Endothelial cell of hepatic sinusoid (primary cell): ENCODE measurements around the gene CYSRT1.
"Not testable (repeated sequence)": the region's sequence is repeated elsewhere in the genome, so short reads cannot be mapped to it uniquely, and the experiment has no call there.

Experiments
- in situ Hi-C: cut with HindIII; loops from 2 replicates; pipeline ENCODE4 v1.10.0; 2017; ENCODE audit warnings: low sequenced_read_pairs

The CYSRT1 gene

GRCh38 chr9:137245450-137246421 is 20.8 kb downstream of the CYSRT1 start:
- in situ Hi-C loops: no loop called here

- in situ Hi-C loops: no loop called here
Observed at GRCh38 chr9:137247135-137247915, 22.4 kb downstream of the CYSRT1 start.

GRCh38 chr9:137247916-137248175 is 22.9 kb downstream of the CYSRT1 start:
- in situ Hi-C loops: no loop called here

GRCh38 chr9:137250329-137251193 is 25.6 kb downstream of the CYSRT1 start:
- in situ Hi-C loops: no loop called here

GRCh38 chr9:137251194-137251461 is 26.2 kb downstream of the CYSRT1 start, which contains the start of gene STPG3:
Gene STPG3, plus strand, starts transcription at chr9:137251286. Its CDS starts 1 bp downstream, at chr9:137251287.
- in situ Hi-C loops: no loop called here

- in situ Hi-C loops: no loop called here
Observed at GRCh38 chr9:137251490-137252268, 26.7 kb downstream of the CYSRT1 start.

GRCh38 chr9:137252555-137253506 is 27.9 kb downstream of the CYSRT1 start:
- in situ Hi-C loops: no loop called here

GRCh38 chr9:137253717-137254623 is 29.0 kb downstream of the CYSRT1 start:
- in situ Hi-C loops: no loop called here

- in situ Hi-C loops: no loop called here
Observed at GRCh38 chr9:137254624-137255447, 29.9 kb downstream of the CYSRT1 start, which contains the start of gene NELFB. Gene NELFB, plus strand, starts transcription at chr9:137255327.

- in situ Hi-C loops: no loop called here
Observed at GRCh38 chr9:137255448-137256114, 30.6 kb downstream of the CYSRT1 start.

GRCh38 chr9:137256362-137256761 is 31.4 kb downstream of the CYSRT1 start:
- in situ Hi-C loops: no loop called here

GRCh38 chr9:137256856-137257255 is 31.9 kb downstream of the CYSRT1 start:
- in situ Hi-C loops: no loop called here

GRCh38 chr9:137262173-137262908 is 37.4 kb downstream of the CYSRT1 start:
- in situ Hi-C loops: not testable (repeated sequence)

GRCh38 chr9:137262909-137263285 is 37.9 kb downstream of the CYSRT1 start:
- in situ Hi-C loops: no loop called here

GRCh38 chr9:137263506-137263905 is 38.5 kb downstream of the CYSRT1 start:
- in situ Hi-C loops: no loop called here

GRCh38 chr9:137264067-137264466 is 39.1 kb downstream of the CYSRT1 start:
- in situ Hi-C loops: no loop called here
